Limb (tissue), 2 donors: ENCODE measurements around the gene TMCC1.
"Not testable (repeated sequence)": the region's sequence is repeated elsewhere in the genome, so short reads cannot be mapped to it uniquely, and the experiment has no call there.

Experiments
- DNase-seq, 2 donors: peaks; one replicate each; pipeline ENCODE4 v3.0.0-alpha.2; 2016; ENCODE audit errors: extremely low spot score in 2 of 2

TMCC1 gene

DNA sequence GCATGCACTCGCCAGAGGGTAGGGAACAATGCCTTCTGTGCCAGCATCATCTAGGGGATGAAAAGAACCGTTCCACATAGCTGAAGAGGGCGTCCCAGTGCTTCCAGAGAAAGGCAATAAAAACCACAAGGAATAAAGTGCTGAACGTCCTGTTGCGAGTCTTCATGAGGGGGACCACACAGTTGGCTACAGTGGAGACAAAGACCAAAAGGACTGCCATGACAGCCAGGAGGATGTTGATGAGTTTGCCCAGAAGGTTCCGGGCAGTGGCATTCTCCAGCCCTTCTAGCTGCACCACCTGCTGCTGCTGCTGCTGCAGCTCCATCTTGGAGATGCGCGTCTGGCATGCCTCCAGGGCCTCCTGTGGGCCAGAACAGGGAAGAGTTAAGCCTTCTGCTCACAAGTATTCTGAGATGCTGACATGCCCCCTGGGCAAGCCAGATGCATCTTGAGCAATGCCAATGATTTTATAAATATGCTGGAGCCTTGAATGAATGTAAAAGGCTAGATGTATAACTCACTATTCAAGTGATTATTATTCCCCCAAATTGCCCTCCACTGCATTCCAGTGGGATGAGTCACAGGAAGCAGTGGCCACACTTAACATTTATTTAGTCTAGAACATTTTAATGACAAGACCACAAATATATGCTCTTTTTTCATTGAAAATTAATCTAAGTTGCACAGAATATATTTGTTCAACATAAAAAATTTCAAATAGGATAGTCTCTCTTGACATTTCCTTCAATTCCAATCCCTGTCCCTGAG is 241.9 kb downstream of the TMCC1 start:
- peak in 1 of 2 donors; percentile 48 for DNase-seq

DNA sequence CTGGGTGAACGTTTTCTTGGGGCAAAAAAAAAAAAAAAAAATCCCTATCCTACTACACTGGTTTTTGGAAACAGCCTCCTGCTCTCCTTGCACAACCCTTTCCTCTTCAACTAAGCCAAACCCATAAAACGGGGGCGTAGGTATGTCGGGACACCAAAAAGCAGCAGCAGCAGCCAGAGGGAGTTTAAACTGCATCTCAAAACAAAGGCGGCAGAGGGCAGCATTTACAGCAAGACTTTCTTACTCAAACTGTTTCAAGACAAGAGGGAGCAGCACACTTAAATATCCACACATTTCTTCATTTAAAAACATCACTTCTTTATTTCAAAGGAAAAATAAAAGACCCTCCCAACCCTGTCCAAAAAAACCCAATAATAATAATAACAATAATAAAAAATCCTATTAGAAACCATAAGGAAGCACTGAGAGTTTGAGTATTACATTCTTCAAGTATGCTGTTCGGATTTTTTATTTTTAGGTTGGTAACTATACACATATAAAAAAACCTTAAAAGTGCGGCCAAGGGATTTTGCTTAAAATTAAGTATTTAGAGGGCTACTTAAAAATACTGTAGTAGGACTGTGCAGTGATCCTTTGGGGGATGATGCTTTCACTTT is 243.1 kb downstream of the TMCC1 start:
- peak; percentile 66 to 77 for DNase-seq

- no peak for DNase-seq
Measured at GRCh38 chr3:129648391-129648790, 245.1 kb downstream of the TMCC1 start.

DNA sequence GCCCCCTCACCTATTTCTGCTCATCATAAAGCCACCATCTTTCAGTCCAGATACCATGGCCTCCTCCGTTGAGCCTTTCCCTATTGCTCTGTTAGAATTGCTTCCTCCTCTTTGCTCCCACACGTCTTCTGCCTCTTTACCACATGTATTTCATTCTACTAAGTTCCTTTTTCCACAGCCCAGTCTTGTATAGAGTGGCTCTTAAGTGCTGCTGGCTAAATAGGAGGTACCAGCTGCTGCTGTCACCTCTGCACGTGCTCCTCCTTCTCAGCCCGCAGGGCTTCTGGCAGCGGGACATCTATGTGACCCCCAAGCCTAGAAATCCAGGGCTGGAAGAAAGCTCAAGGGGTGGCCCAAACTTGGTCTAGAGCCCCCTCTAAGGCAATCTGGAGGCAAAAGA is 248.2 kb downstream of the TMCC1 start:
- DNase-seq: no peak

GRCh38 chr3:129644836-129645235 is 248.7 kb downstream of the TMCC1 start:
- no peak for DNase-seq

DNA sequence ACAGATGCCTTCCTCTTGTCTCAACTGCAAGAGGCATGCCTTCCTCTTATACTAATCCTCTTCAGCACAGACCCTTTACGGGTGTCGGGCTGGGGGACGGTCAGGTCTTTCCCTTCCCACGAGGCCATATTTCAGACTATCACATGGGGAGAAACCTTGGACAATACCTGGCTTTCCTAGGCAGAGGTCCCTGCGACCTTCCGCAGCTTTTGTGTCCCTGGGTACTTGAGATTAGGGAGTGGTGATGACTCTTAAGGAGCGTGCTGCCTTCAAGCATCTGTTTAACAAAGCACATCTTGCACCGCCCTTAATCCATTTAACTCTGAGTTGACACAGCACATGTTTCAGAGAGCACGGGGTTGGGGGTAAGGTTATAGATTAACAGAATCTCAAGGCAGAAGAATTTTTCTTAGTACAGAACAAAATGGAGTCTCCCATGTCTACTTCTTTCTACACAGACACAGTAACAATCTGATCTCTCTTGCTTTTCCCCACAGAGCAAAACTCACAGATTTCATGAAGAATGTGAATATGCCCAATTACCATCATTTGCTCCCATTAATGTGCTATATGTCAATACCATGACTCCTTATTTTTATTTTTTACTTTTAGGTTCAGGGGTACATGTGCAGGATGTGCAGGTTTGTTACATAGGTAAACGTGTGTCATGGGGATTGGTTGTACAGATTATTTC is 251.8 kb downstream of the TMCC1 start:
- DNase-seq: not testable (repeated sequence)

- DNase-seq: not testable (repeated sequence)
Measured at GRCh38 chr3:129640985-129641384, 252.5 kb downstream of the TMCC1 start.

- no peak for DNase-seq
Measured at GRCh38 chr3:129638481-129638880, 255.0 kb downstream of the TMCC1 start.

DNA sequence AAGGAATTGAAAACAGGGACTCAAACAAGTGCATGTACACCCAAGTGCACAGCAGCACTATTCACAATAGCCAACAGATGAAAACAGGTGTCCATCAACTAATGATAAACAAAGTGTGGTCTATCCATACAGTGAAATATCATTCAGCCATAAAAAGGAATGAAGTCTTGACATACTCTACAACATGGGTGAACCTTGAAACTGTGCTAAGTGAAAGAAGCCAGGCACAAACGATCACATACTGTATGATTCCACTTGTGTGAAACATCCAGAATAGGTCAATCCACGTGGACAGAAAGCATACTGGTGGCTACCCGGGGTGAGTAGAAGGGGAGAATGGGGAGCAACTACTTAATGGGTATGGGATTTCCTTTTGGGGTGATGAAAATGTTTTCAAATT is 257.4 kb downstream of the TMCC1 start:
- no peak for DNase-seq

DNA sequence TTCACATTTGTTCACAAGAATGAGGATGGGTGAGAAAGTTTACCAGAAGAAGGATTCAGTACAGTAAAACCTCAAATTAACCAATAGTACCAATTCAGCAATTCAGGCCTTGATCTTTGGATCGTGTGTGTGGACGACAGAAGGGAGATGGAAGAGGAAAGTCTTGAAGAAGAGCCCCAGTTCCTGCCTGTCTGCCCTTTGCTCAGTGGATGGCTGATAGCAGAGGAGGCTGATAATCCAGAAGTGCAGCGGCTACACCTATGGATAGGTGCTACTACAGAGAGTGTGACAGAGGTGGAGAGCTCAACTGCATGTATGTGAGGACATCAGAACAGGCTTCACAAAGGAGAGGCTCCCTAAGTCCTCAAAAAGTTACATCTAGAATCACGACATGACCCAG is 257.9 kb downstream of the TMCC1 start:
- DNase-seq: no peak

- no peak for DNase-seq
Measured at GRCh38 chr3:129633751-129634481, 259.6 kb downstream of the TMCC1 start.

DNA sequence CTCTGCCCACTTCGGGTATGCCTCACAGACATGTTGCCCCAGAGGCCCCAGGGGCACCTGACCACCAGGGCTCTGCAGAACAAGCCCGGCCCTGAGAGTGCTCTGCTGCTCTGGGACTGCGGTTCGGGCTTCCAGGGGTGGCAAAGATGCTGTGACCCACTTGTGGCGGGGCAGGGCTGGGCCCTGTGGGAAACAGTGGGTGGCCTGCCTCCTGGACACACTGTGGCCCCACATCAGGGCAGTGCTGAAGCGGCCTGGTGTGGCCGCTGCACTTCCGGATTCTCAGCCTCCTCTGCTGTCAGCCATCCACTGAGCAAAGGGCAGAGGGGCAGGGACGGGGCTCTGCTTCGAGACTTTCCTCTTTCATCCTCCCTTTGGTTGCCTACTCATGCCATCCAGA is 260.5 kb downstream of the TMCC1 start:
- DNase-seq: no peak

DNA sequence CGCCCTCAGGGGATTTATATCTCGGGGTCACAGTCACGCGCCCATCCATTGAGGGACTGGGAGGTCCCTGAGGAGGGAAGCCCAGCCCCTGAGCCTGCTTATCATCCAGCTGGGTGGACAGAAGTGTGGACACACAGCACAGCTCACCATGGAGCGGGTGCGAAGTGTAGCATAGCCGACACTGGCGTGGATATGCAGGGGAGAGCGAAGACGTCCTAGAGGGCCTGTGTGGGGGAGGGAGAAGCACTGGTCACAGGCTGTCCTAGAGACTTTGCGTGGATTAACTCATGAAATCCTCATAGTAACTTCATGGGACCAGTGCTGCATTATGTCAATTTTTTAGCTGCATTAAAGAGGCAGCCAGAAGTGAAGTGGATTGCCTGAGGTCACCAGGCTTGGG is 261.0 kb downstream of the TMCC1 start:
- DNase-seq: no peak

DNA sequence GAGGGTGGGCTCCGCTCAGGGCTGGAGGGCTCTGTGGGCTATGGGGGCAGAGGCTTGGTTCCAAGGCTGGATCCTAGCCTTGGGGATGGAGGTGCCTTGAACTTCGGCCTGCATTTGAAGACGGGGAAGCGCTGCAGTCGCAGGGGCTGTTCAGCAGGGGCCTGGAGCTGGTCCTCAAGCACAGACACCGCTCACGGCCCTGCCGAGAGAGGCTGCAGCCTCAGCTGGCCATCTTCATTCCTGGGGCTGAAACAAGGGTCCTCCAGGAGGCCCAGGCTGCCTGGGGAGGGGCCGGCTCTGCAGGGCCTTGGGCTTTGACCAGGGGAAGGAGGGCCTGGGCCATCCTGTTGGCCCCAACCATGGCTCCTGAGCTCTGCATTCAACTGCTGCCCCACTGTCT is 261.5 kb downstream of the TMCC1 start:
- no peak for DNase-seq

DNA sequence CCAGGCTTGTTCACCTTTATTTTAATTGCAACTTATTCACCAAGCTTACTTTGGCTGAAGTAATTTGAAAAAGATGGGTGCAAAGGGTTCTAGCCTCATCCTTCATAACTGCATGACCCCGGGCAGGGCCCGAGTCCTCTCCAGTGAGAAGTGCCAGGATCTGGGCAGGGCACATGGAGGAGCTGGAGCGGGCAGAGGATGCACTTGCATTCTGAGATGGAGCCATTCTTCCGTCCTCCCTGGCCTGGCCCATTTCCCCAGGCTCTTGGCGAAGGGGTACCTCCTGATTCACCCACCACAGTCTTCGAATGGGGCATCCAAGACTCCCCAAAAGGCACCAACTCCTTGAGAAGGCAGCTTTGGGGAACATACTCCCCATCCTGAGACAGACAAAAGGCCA is 264.5 kb downstream of the TMCC1 start:
- DNase-seq: peak in 1 of 2 donors; percentile 21

- no peak for DNase-seq
Measured at GRCh38 chr3:129628169-129628522, 265.4 kb downstream of the TMCC1 start.

DNA sequence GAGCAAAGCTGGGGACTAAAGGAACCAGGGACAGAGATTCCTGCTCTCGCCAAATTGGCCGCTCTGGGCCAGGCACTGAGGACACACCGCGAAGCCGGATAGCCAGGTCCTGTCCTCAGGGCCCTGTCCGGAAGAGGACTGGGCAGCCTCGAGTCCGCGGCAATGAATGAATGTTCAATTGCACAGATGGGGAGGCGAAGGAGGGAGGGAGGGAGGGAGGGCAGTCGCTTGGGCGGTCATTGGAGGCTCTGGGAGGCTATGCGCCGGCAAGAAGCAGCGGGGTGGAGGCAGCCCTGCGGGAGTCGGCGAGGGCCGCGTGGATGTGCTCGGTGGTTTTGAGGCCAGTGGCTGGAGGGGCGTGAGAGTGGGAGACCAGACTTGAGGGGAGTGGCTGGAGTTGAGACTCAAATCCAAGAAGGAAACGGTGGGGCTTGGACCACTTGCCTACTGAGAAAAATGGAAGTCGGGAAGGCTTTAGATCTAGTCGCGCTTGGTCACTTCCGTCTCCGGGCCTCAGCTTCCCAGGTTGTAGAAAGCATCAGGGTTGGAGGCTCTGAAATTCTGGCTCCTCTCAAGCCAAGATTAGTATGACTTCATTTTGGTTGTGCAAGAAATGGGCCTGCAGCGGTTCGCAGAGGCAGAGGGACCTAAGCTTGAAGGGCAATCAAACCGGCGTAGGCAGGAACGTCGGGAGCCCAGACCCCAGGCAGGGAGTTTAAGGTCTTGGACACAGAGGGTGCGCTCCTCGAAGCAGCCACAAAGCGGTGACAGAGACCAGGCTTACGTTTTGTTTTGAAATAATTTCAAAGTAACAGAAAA is 266.0 kb downstream of the TMCC1 start:
- DNase-seq: peak; percentile 85 to 87

GRCh38 chr3:129626744-129627349 is 266.7 kb downstream of the TMCC1 start:
- DNase-seq: peak; percentile 51 to 77

DNA sequence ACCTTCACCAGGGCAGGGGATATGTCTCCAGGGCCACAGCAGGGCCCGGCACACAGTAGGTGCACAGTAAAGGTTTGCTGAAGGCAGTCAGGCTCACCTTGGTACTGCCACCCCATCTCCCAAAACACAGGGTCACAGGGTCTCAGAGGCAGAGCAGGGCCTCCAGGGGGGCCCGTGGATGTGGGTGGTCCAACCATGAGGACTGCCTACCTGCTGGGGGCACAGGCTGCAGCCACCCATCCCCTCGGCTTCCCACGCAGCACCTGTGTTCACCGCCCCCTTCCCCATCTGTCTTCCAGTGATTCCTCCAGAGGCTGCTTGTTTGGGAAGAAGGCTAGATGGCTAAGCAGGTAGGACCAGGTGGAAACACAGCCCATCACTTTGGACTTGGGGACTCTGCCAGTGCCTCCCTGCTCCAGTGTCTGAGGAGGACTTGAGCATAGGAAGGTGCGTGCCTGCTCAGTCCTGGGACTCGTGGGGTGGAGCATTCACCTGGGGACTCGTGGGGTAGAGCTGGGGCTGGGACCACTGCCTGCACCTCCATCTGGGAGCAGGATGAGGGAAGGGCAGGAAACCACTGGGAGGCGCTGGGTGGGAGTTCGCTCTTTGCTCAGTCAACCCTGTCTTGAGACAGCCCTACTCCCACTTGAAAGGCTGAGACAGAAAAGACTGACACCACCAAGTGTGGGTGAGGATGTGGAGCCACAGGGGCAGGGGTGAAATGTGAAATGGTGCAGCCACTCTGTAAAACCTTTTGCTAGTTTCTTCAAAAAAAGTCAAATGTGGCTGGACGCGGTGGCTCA is 268.2 kb downstream of the TMCC1 start:
- peak in 1 of 2 donors; percentile 30 for DNase-seq
